HCT116 (cell line): ENCODE results near the gene ABCG8. TPM values are rescaled to one million over a fixed set of nuclear protein-coding genes. Genes with fewer than 3 reads are reported as not detected.

ENCODE experiments used
- ATAC-seq: fragments of 200-7000 bp; cut with Tn5 transposase; 2 replicates; pipeline ENCODE4 v1.9.1; 2020; ENCODE audit warnings: mild to moderate bottlenecking, moderate library complexity
- BruUV-seq: library from RNA; stranded (reverse); fragments of 400-500 nt; replicated peaks from 2 replicates; lab custom pipeline; 2021; lab: Mats Ljungman, UMichigan
- CTCF ChIA-PET: fragments of 300-600 bp; sonication (Branson Sonifier 250); formaldehyde crosslinking; loops from one replicate; lab custom pipeline; 2021; ENCODE audit warnings: antibody characterized with exemption; lab: Charles Lee
- POLR2A ChIA-PET: fragments of 300-600, 350-600 bp; sonication (Branson Sonifier 250); formaldehyde crosslinking; loops from one replicate; lab custom pipeline; 2021; ENCODE audit warnings: antibody characterized with exemption; lab: Charles Lee
- RAD21 ChIA-PET, 2 experiments: fragments of 300-600 bp; sonication (Branson Sonifier 250); formaldehyde crosslinking; loops; one replicate each; lab custom pipeline; 2023; ENCODE audit warnings: low total read pairs in 2 of 2; ENCODE audit not compliant: uncharacterized antibody in 2 of 2, unreplicated experiment in 2 of 2, low non-redundant PET in 1 of 2; lab: Charles Lee
- DNase-seq: peaks from one replicate; pipeline ENCODE4 v3.0.0-alpha.2; 2010; ENCODE audit warnings: low read depth, low spot score
- H2AFZ ChIP-seq: fragments of 200-600 bp; shearing (Covaris generic), sonication (generic); 2 replicates; pipeline ENCODE4 v1.6.1; 2017; ENCODE audit warnings: low read depth, mixed run types, mixed read lengths, antibody characterized with exemption, low read length; ENCODE audit not compliant: poor library complexity, severe bottlenecking
- H3K27ac ChIP-seq: 2 replicates; pipeline ENCODE4 v1.5.1; 2012; ENCODE audit warnings: low read depth, low read length
- H3K27me3 ChIP-seq: fragments of 200-600 bp; sonication (generic); 2 replicates; pipeline ENCODE4 v1.6.1; 2016; ENCODE audit warnings: mixed run types, low read length, mixed read lengths; ENCODE audit not compliant: insufficient read depth
- H3K36me3 ChIP-seq, 2 experiments: fragments of 200-500 bp in 1 of 2; fragments of 200-600 bp in 1 of 2; sonication (Bioruptor generic) in 1 of 2; sonication (generic) in 1 of 2; 2 replicates each; pipeline versions ENCODE4 v1.5.1 to v1.6.1; 2014 to 2016; ENCODE audit warnings: low read length in 2 of 2, inconsistent platforms in 1 of 2, mixed read lengths in 1 of 2, mixed run types in 1 of 2; ENCODE audit not compliant: insufficient read depth in 2 of 2, control insufficient read depth in 1 of 2
- H3K4me1 ChIP-seq, 2 experiments: fragments of 200-600 bp in 1 of 2; sonication (generic) in 1 of 2; 2 replicates each; pipeline versions ENCODE4 v1.5.1 to v1.6.1; 2012 to 2017; ENCODE audit warnings: low read length in 2 of 2, inconsistent platforms in 1 of 2, mild to moderate bottlenecking in 1 of 2, mixed read lengths in 1 of 2, mixed run types in 1 of 2, moderate library complexity in 1 of 2; ENCODE audit not compliant: insufficient read depth in 2 of 2, control insufficient read depth in 1 of 2
- H3K4me2 ChIP-seq: fragments of 200-600 bp; sonication (generic); 2 replicates; pipeline ENCODE4 v1.6.1; 2017; ENCODE audit warnings: mixed run types, low read length, mixed read lengths
- H3K4me3 ChIP-seq, 2 experiments: fragments of 200-600 bp in 1 of 2; sonication (generic) in 1 of 2; replicated peaks in 1 of 2; 2 replicates each; pipeline ENCODE4 v1.5.1; 2011 to 2016; ENCODE audit warnings: low read length in 2 of 2, control low read depth in 1 of 2, low read depth in 1 of 2, mild to moderate bottlenecking in 1 of 2, mixed read lengths in 1 of 2, mixed run types in 1 of 2
- H3K79me2 ChIP-seq: fragments of 200-600 bp; sonication (generic); 2 replicates; pipeline ENCODE4 v1.6.1; 2017; ENCODE audit warnings: mild to moderate bottlenecking, mixed run types, low read length, moderate library complexity, mixed read lengths; ENCODE audit not compliant: insufficient read depth
- H3K9ac ChIP-seq: fragments of 200-600 bp; sonication (generic); 2 replicates; pipeline ENCODE4 v1.6.1; 2016; ENCODE audit warnings: low read length, mixed read lengths
- H3K9me2 ChIP-seq: fragments of 200-600 bp; sonication (generic), shearing (Covaris generic); 2 replicates; pipeline ENCODE4 v1.6.1; 2017; ENCODE audit warnings: mixed run types, mild to moderate bottlenecking, moderate library complexity; ENCODE audit not compliant: insufficient read depth
- H3K9me3 ChIP-seq, 2 experiments: fragments of 200-500 bp in 1 of 2; fragments of 200-600 bp in 1 of 2; sonication (Bioruptor generic) in 1 of 2; sonication (generic) in 1 of 2; 2 replicates each; pipeline ENCODE4 v1.6.1; 2014 to 2017; ENCODE audit warnings: low read length in 2 of 2, mixed read lengths in 2 of 2, inconsistent platforms in 1 of 2, low read depth in 1 of 2, mild to moderate bottlenecking in 1 of 2, mixed run types in 1 of 2, moderate library complexity in 1 of 2; ENCODE audit not compliant: control insufficient read depth in 1 of 2, insufficient read depth in 1 of 2
- H4K20me1 ChIP-seq: fragments of 200-600 bp; sonication (generic), shearing (Covaris generic); 2 replicates; pipeline ENCODE4 v1.6.1; 2017; ENCODE audit warnings: mixed run types, mild to moderate bottlenecking, moderate library complexity; ENCODE audit not compliant: insufficient read depth
- ATF3 ChIP-seq: IDR thresholded peaks from 2 replicates; pipeline ENCODE4 v1.6.1; 2012
- CEBPB ChIP-seq: IDR thresholded peaks from 2 replicates; pipeline ENCODE4 v1.6.1; 2012; ENCODE audit warnings: low read depth
- CTCF ChIP-seq, 3 experiments: fragments of 200-600 bp in 1 of 3; sonication (generic) in 1 of 3; IDR thresholded peaks in 2 of 3; conservative IDR thresholded peaks in 1 of 3; 2 replicates each; pipeline ENCODE4 v1.5.1; 2012 to 2017; ENCODE audit warnings: low read depth in 2 of 3, low read length in 2 of 3, antibody characterized with exemption in 1 of 3, borderline replicate concordance in 1 of 3, control low read depth in 1 of 3, mild to moderate bottlenecking in 1 of 3, mixed read lengths in 1 of 3, mixed run types in 1 of 3, moderate library complexity in 1 of 3; ENCODE audit not compliant: insufficient read depth in 1 of 3
- ELF1 ChIP-seq: IDR thresholded peaks from 2 replicates; pipeline ENCODE4 v1.6.1; 2012; ENCODE audit warnings: low read depth, borderline replicate concordance
- EZH2 ChIP-seq: fragments of 200-600 bp; sonication (generic); IDR thresholded peaks from 2 replicates; pipeline ENCODE4 v1.6.1; 2017; ENCODE audit warnings: antibody characterized with exemption, mixed run types
- RAD21 ChIP-seq: IDR thresholded peaks from 2 replicates; pipeline ENCODE4 v1.6.1; 2012; ENCODE audit warnings: low read depth, mild to moderate bottlenecking
- REST ChIP-seq: IDR thresholded peaks from 2 replicates; pipeline ENCODE4 v1.6.1; 2012; ENCODE audit warnings: low read depth
- SIN3A ChIP-seq: IDR thresholded peaks from 2 replicates; pipeline ENCODE4 v1.6.1; 2012; ENCODE audit warnings: low read depth
- SRF ChIP-seq: IDR thresholded peaks from 2 replicates; pipeline ENCODE4 v1.6.1; 2012; ENCODE audit warnings: low read depth
- YY1 ChIP-seq: IDR thresholded peaks from 2 replicates; pipeline ENCODE4 v1.6.1; 2011; ENCODE audit warnings: low read length, low read depth, moderate library complexity, mild to moderate bottlenecking; ENCODE audit not compliant: insufficient replicate concordance; ENCODE audit errors: extremely low read depth
- ZBTB33 ChIP-seq: IDR thresholded peaks from 2 replicates; pipeline ENCODE4 v1.6.1; 2011; ENCODE audit warnings: mild to moderate bottlenecking, low read length, moderate library complexity; ENCODE audit not compliant: insufficient replicate concordance; ENCODE audit errors: extremely low read depth
- ZFX ChIP-seq: fragments of 450-650 bp; IDR thresholded peaks from 2 replicates; pipeline ENCODE4 v1.6.1; 2017
- intact Hi-C: fragments of 100-400 bp; cut with micrococcal nuclease; formaldehyde crosslinking; loops from 2 replicates; pipeline ENCODE4 v1.10.0; 2022
- total RNA-seq: library from RNA; stranded (reverse); gene quantifications from one replicate; pipeline ENCODE4 v1.2.1, GENCODE V29; 2021; ENCODE audit not compliant: unreplicated experiment

ABCG8 gene
- total RNA-seq, 1 experiment from 2014 or later, result 0.05 TPM

GRCh38 chr2:43896906-43897305, 58.1 kb downstream of the ABCG8 start:
- Histone ChIP-seq H3K27me3 (no peaks in the 10 kb centered on the region), H2AFZ (no peak overlapping the region), H3K9me2 (no peaks in the 10 kb centered on the region), H3K9ac (no peak overlapping the region), H3K36me3 (peaks cover 67 to 79% of the 10 kb centered on the region in 2 experiments), H3K4me3 (no peak overlapping the region), H3K79me2 (peaks cover 56% of the 10 kb centered on the region), H3K9me3 (no peaks in the 10 kb centered on the region), H4K20me1 (peaks cover 24% of the 10 kb centered on the region; the same call in 1 of the 2 replicates), H3K4me2 (no peak overlapping the region), H3K4me1 (no peaks in the 10 kb centered on the region), H3K27ac (no peak overlapping the region)
- DNase-seq (no peak), ATAC-seq (no peak)
- ChIA-PET CTCF (no interaction called here), RAD21 (no interaction called here), POLR2A (no interaction called here)
- no TSS peak for BruUV-seq
- no peak for TF ChIP-seq CEBPB
- TF ChIP-seq ZFX, result no peak
- TF ChIP-seq ATF3, result no peak
- TF ChIP-seq RAD21, result no peak
- TF ChIP-seq CTCF (IDR thresholded peaks at IDR 0.05 in 2 of 3, conservative IDR thresholded peaks at IDR 0.05 in 1 of 3; ENCODE audit: borderline replicate concordance in 1 of 3, insufficient read depth in 1 of 3, low read depth in 2 of 3, low read length in 2 of 3), result no peak
- no peak for TF ChIP-seq SRF
- intact Hi-C loops, result no loop called here

- H3K4me3 ChIP-seq, result no peak overlapping the region
- H4K20me1 ChIP-seq, result peaks cover 25% of the 10 kb centered on the region; the same call in 1 of the 2 replicates
- no peak overlapping the region for H2AFZ ChIP-seq
- DNase-seq (no peak), ATAC-seq (no peak)
- RAD21 ChIA-PET, result no interaction called here
- H3K9ac ChIP-seq, result no peak overlapping the region
- BruUV-seq, result no TSS peak
- no peak overlapping the region for H3K27ac ChIP-seq
- POLR2A ChIA-PET, result no interaction called here
- peaks cover 61 to 75% of the 10 kb centered on the region in 2 experiments for H3K36me3 ChIP-seq
- CTCF ChIA-PET, result no interaction called here
- H3K9me3 ChIP-seq, result no peaks in the 10 kb centered on the region
- intact Hi-C loops, result no loop called here
- no peaks in the 10 kb centered on the region for H3K9me2 ChIP-seq
- peaks cover 62% of the 10 kb centered on the region for H3K79me2 ChIP-seq
- no peaks in the 10 kb centered on the region for H3K4me1 ChIP-seq
- no peaks in the 10 kb centered on the region for H3K27me3 ChIP-seq
- no peak overlapping the region for H3K4me2 ChIP-seq
- TF ChIP-seq ATF3, result no peak
- TF ChIP-seq RAD21, result no peak
- no peak for TF ChIP-seq ZBTB33
- no peak for TF ChIP-seq EZH2
- TF ChIP-seq ELF1, result no peak
- TF ChIP-seq SIN3A, result no peak
- TF ChIP-seq YY1, result no peak
- TF ChIP-seq REST, result no peak
Observed at GRCh38 chr2:43897492-43897891, 58.7 kb downstream of the ABCG8 start.
